ENCODE measurements around the gene PDE11A. TPM values are rescaled to one million over a fixed set of nuclear protein-coding genes. Genes with fewer than 3 reads are reported as not detected.

Gene PDE11A
- total and polyA plus RNA-seq, 8 donors: under 0.01 to 0.87 (median 0.40) TPM; not detected in 2

DNA sequence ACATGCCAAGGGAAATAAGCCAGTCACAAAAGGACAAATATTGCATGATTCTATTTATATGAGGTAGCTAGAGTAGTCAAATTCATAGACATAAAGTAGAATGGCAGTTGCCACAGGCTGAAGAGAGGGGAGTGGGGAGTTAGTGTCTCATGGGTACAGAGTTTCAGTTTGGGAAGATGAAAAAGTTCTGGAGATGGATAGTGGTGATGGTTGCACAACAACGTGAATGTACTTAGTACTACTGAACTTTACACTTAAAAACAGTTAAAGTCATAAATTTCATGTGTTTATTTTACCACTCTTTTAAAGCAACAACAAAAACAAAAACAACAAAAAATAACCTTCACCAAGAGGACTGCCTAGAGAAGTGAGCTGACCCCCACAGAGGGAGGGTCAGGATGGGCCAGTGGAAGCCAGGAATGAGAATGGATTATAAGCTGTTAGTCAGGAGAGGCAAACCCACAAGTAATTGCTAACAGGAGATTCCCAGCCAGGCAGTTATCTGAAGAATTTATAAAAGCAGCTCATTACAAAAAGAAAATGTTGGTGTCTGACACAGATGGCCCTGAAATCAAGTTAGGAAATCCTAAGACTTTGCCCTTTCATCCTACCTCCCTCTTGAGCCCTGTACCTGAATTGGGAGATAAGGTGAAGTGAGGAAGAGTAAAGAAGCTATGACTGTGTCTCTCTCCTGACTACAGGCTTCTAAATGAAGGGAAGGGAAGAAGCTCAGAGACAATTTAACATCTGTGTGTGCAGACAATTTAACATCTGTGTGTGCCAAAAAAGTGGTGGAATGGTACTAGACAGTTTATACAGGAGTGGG lies 263.4 kb downstream of the PDE11A start:
- TF ChIP-seq POLR2AphosphoS5 (IDR thresholded peaks at IDR 0.05): no peak
- TF ChIP-seq EP300 (IDR thresholded peaks at IDR 0.05): no peak
- TF ChIP-seq CTCF (IDR thresholded peaks at IDR 0.05): no peak
- TF ChIP-seq POLR2A (IDR thresholded peaks at IDR 0.05): no peak
- intact Hi-C loops (cut with DNase I; ENCODE audit: low total_unique reads): no loop called here
- no peak for DNase-seq
- 70 to 91% (median 85%) methylated on average over 1 of the region's 1 CpG for WGBS, 5 donors
- Histone ChIP-seq H3K4me3 (no peak overlapping the region), H3K27ac (no peak overlapping the region), H3K36me3 (no peaks in the 10 kb centered on the region), H3K9me3 (peaks cover 0 to 7% (median 3%) of the 10 kb centered on the region in 4 donors), H3K4me1 (no peaks in the 10 kb centered on the region), H3K27me3 (no peaks in the 10 kb centered on the region)

GRCh38 chr2:177806025-177806424 lies 266.6 kb downstream of the PDE11A start:
- H3K27ac ChIP-seq: no peak overlapping the region
- no peaks in the 10 kb centered on the region for H3K36me3 ChIP-seq
- peaks cover 0 to 3% (median 0%) of the 10 kb centered on the region in 4 donors for H3K9me3 ChIP-seq
- intact Hi-C loops (cut with DNase I; ENCODE audit: low total_unique reads): no loop called here
- no peak overlapping the region for H3K4me3 ChIP-seq
- no peaks in the 10 kb centered on the region for H3K4me1 ChIP-seq
- no peak for DNase-seq
- no peaks in the 10 kb centered on the region for H3K27me3 ChIP-seq
- TF ChIP-seq EP300 (IDR thresholded peaks at IDR 0.05) (no peak), POLR2AphosphoS5 (IDR thresholded peaks at IDR 0.05) (no peak), POLR2A (IDR thresholded peaks at IDR 0.05) (no peak), CTCF (IDR thresholded peaks at IDR 0.05) (no peak)

DNA sequence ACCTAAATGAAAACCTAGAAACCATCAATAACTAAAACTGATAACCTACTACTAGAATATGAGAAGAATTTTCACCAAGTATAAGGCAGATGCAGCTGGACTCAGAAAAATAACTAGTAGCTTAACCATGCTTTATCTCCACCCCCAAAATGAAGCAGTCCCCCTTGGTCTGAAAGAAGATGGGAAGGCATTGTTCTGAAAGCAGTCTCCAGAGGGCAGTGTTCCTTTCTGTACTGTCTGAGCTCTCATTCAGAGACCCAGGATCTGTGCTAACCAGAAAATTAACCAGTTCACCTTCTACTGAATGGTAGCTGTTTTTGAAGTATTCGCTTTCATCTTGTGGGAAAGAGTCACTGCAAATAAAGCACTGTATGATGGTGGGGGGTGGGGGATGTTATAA lies 273.0 kb downstream of the PDE11A start:
- Histone ChIP-seq H3K4me3 (no peak overlapping the region), H3K27me3 (no peaks in the 10 kb centered on the region), H3K27ac (no peak overlapping the region), H3K4me1 (no peaks in the 10 kb centered on the region), H3K9me3 (no peaks in the 10 kb centered on the region), H3K36me3 (no peaks in the 10 kb centered on the region)
- 24 to 29% (median 26%) methylated on average over 1 of the region's 1 CpG for WGBS, 5 donors
- intact Hi-C loops (cut with DNase I; ENCODE audit: low total_unique reads): no loop called here
- no peak for TF ChIP-seq EP300 (IDR thresholded peaks at IDR 0.05)
- no peak for TF ChIP-seq POLR2A (IDR thresholded peaks at IDR 0.05)
- TF ChIP-seq POLR2AphosphoS5 (IDR thresholded peaks at IDR 0.05): no peak
- TF ChIP-seq CTCF (IDR thresholded peaks at IDR 0.05): peak in 2 of 7 experiments; percentile 14 to 22
- DNase-seq: peak in 1 of 2 donors; percentile 48

DNA sequence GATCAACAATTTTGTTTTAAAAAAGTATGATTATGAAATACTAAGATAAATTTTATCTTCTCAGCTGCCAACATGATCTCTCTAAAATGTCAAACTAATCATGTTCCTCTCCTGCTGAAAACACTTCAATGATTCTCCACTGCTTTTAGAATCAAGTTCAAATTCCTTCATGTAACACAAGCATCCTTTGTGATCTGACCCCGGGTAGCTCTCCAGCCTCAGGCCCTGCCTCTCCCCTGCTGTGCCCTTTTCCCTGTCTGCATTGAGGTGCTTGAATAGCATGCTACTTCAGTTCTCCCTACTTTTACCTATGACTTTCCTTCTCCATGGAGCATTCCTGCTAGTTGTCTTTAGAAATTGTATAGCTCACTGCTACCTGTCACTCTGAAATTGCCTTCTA lies 274.8 kb downstream of the PDE11A start:
- WGBS, 5 donors: 12 to 32% (median 24%) methylated on average over 1 of the region's 1 CpG
- H3K27ac ChIP-seq: no peak overlapping the region
- TF ChIP-seq POLR2AphosphoS5 (IDR thresholded peaks at IDR 0.05) (no peak), POLR2A (IDR thresholded peaks at IDR 0.05) (no peak), EP300 (IDR thresholded peaks at IDR 0.05) (no peak), CTCF (IDR thresholded peaks at IDR 0.05) (no peak)
- no peak for DNase-seq
- H3K36me3 ChIP-seq: no peaks in the 10 kb centered on the region
- H3K4me3 ChIP-seq: no peak overlapping the region
- H3K27me3 ChIP-seq: no peaks in the 10 kb centered on the region
- no peaks in the 10 kb centered on the region for H3K4me1 ChIP-seq
- H3K9me3 ChIP-seq: no peaks in the 10 kb centered on the region
- intact Hi-C loops (cut with DNase I; ENCODE audit: low total_unique reads): no loop called here
